Nephron (organoid): Measurements from ENCODE around the gene LPCAT2.

ENCODE experiments used
- H3K27ac Mint-ChIP-seq, 3 experiments: 2 replicates each; pipeline ENCODE4 v1.8.0; 2020; ENCODE audit warnings: mixed read lengths in 3 of 3, mild to moderate bottlenecking in 2 of 3, moderate library complexity in 1 of 3
- H3K27me3 Mint-ChIP-seq: 2 replicates; pipeline ENCODE4 v1.8.0; 2021; ENCODE audit warnings: low read depth, mild to moderate bottlenecking, moderate library complexity, mixed read lengths
- H3K36me3 Mint-ChIP-seq: 2 replicates; pipeline ENCODE4 v1.8.0; 2020; ENCODE audit warnings: low read depth, mixed read lengths
- H3K4me1 Mint-ChIP-seq: 2 replicates; pipeline ENCODE4 v1.8.0; 2020; ENCODE audit warnings: mixed read lengths
- H3K4me3 Mint-ChIP-seq, 3 experiments: 2 replicates each; pipeline ENCODE4 v1.8.0; 2020; ENCODE audit warnings: mild to moderate bottlenecking in 3 of 3, mixed read lengths in 3 of 3, moderate library complexity in 2 of 3
- H3K9me3 Mint-ChIP-seq: 2 replicates; pipeline ENCODE4 v1.8.0; 2020; ENCODE audit warnings: mixed read lengths
- TF ChIP-seq, protein P1 (sequence below), 3 experiments: fragments of 200-600 bp; sonication (generic); IDR thresholded peaks; one replicate each; pipeline ENCODE4 v1.5.0; 2021; ENCODE audit warnings: antibody characterized with exemption in 3 of 3; ENCODE audit not compliant: unreplicated experiment in 3 of 3

LPCAT2 gene

DNA sequence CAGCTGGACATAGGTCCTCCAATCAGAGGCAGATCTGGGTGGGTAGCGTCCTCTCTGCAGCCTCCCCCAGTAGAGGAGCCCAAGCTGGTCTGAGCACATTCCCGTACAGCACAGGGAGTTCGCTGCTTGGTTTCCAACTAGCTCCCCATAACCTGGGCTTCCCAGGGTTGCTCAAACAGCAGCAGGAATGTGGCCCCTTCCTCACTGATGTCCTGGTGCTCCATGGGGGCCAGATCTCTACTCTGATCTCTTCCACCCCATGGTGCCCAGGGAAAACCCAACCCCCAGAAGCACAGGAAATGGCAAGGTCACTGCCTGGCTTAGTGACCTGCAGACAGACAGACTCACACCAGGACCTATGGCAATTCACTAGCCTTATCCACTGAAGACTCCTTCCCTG is 41.0 kb upstream of the LPCAT2 start:
- no peaks in the 10 kb centered on the region for H3K9me3 Mint-ChIP-seq
- peaks cover 45% of the 10 kb centered on the region for H3K27me3 Mint-ChIP-seq
- H3K4me1 Mint-ChIP-seq, result peaks cover 4% of the 10 kb centered on the region
- TF ChIP-seq, protein P1, sequence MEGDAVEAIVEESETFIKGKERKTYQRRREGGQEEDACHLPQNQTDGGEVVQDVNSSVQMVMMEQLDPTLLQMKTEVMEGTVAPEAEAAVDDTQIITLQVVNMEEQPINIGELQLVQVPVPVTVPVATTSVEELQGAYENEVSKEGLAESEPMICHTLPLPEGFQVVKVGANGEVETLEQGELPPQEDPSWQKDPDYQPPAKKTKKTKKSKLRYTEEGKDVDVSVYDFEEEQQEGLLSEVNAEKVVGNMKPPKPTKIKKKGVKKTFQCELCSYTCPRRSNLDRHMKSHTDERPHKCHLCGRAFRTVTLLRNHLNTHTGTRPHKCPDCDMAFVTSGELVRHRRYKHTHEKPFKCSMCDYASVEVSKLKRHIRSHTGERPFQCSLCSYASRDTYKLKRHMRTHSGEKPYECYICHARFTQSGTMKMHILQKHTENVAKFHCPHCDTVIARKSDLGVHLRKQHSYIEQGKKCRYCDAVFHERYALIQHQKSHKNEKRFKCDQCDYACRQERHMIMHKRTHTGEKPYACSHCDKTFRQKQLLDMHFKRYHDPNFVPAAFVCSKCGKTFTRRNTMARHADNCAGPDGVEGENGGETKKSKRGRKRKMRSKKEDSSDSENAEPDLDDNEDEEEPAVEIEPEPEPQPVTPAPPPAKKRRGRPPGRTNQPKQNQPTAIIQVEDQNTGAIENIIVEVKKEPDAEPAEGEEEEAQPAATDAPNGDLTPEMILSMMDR (IDR thresholded peaks at IDR 0.05; ENCODE audit: unreplicated experiment in 3 of 3), result no peak
- no peak overlapping the region for H3K27ac Mint-ChIP-seq
- H3K4me3 Mint-ChIP-seq, result no peak overlapping the region
- no peaks in the 10 kb centered on the region for H3K36me3 Mint-ChIP-seq

DNA sequence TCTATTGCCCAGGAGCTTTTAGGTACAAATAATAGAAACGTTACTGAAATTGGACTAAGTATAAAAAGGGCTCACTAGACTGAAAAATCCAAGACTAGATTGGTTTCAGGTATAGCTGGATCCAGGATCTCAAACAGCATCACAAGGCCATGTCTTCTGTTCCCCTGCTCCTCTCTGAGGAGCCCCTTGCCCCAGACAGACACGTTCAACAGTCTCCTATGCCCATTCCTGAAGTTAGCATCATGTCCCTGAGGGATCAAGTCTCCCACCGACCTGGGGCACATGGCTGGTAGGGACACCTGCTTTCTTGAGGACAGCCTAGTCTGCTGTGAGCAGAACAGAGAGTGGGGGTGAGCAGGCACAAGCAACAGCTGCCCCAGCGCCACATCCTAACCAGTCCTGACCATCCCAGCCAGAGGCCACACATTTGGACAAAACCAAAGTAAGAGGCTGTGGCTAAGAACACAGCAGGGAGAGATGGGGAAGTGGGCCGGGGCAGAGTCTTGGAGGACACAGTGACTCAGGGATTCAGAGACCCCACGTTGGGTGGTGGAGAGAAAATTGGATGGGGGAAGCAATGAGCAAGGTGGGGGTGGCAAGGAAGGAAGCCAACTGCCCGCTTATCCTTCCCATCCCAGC is 40.4 kb upstream of the LPCAT2 start:
- TF ChIP-seq, protein P1 (IDR thresholded peaks at IDR 0.05; ENCODE audit: unreplicated experiment in 3 of 3), result no peak
- H3K4me3 Mint-ChIP-seq, result no peak overlapping the region
- peaks cover 44% of the 10 kb centered on the region for H3K27me3 Mint-ChIP-seq
- no peaks in the 10 kb centered on the region for H3K36me3 Mint-ChIP-seq
- H3K4me1 Mint-ChIP-seq, result peaks cover 4% of the 10 kb centered on the region
- no peak overlapping the region for H3K27ac Mint-ChIP-seq
- H3K9me3 Mint-ChIP-seq, result no peaks in the 10 kb centered on the region

DNA sequence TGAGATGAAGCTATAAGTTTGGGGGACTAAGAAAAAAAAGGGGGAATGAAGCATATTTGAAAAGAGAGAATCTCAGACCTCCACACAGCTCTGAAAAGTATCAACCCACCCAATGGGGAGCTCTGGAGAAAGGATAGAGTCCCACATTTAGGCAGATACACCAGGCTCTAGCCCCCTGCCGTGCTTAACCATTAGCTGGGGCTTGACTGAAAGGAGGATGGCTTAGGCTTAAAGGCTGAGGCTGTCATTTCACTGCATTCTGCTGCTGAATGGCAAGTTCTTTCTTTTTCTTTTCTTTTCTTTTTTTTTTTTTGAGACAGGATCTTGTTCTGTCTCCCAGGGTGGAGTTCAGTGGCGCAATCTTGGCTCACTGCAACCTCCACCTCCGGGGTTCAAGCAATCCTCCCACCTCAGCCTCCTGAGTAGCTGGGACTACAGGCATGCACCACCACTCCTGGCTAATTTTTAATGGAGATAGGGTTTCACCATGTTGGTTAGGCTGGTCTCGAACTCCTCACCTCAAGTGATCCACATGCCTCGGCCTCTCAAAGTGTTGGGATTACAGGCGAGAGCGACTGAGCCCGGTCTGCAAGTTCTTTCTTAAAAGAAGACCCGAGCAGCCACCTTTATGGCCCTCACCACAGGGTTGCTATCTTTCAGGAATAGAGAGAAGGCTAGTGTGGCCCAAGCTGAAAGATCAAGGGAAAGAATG is 38.9 kb upstream of the LPCAT2 start:
- no peak overlapping the region for H3K27ac Mint-ChIP-seq
- H3K27me3 Mint-ChIP-seq, result peaks cover 35% of the 10 kb centered on the region
- TF ChIP-seq, protein P1 (IDR thresholded peaks at IDR 0.05; ENCODE audit: unreplicated experiment in 3 of 3), result no peak
- no peaks in the 10 kb centered on the region for H3K36me3 Mint-ChIP-seq
- H3K4me3 Mint-ChIP-seq, result no peak overlapping the region
- H3K9me3 Mint-ChIP-seq, result no peaks in the 10 kb centered on the region
- peaks cover 4% of the 10 kb centered on the region for H3K4me1 Mint-ChIP-seq

DNA sequence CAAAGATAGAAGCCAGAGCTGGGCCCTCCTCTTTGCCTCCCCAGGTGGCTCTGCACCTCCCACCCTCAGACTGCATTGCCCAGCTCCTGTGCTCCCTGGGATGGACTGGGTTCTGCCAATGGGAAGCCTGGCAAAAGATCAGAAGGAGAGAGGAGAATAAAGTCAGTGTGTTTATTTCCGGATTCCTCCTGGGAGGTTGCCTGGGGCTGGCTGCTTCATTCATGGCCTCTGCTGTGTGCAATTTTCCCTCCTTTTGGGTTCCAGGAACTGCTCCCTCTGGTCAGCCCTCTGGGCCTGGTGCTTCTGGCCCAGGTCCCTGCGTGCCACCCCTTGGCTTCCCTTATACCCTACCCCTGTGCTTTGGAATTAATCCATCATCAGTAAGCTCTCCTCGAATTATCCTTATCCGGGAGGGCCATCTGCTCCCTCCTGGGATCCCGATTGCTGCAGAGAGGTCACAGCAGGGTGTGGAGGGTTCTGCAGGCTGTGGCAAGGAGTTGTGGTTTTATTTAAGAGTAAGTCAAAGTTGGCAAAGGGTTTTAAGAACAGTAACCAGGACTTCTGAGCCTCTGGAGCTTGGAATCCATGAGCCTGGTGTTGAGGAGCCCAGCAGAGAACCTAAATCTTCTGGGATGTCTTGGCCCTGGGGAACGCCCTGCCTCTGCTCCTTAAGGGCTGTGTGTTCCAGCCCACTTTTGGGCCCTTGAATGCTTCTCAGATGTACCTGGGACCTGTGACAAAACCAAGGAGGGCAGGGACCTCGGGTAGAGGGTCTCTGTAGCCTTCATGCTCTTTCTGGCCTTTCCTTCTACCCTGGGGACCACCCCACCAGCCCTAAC is 38.1 kb upstream of the LPCAT2 start:
- Mint-ChIP-seq H3K4me3 (no peak overlapping the region), H3K9me3 (no peaks in the 10 kb centered on the region), H3K4me1 (peaks cover 4% of the 10 kb centered on the region), H3K27me3 (peaks cover 27% of the 10 kb centered on the region), H3K36me3 (no peaks in the 10 kb centered on the region), H3K27ac (no peak overlapping the region)
- TF ChIP-seq, protein P1 (IDR thresholded peaks at IDR 0.05; ENCODE audit: unreplicated experiment in 3 of 3), result no peak

DNA sequence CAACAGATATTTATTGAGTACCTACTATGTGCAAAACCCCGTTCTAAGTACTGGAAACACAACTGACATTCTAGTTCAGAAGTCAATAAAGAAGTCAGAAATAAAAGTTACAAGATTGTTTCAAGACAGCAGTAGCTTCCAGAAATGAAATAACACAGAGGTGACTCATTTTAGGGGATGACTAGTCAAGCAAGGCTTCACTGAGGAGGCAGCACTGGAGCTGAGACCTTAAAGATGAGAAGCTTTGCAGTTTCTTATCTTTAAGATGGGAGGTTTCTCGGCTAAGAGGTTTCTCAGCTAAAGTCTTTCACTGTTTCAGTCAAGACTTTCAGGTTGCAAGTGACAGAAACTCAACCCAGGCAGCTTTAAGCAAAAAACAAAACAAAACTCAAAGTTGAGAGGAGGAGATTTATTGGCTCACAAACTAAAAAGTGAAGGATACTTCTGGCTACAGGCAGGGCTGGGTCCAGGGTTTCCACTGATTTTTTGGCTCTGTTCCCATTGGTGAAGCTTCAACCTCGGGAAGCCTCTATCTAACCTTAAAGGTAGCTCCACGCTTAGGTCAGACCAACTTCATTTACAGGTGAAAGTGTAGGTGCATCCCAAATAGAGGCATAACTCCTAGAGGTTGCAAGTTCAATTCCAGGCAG is 37.3 kb upstream of the LPCAT2 start:
- H3K36me3 Mint-ChIP-seq, result no peaks in the 10 kb centered on the region
- H3K9me3 Mint-ChIP-seq, result no peaks in the 10 kb centered on the region
- H3K27me3 Mint-ChIP-seq, result peaks cover 22% of the 10 kb centered on the region
- H3K27ac Mint-ChIP-seq, result no peak overlapping the region
- no peak overlapping the region for H3K4me3 Mint-ChIP-seq
- TF ChIP-seq, protein P1 (IDR thresholded peaks at IDR 0.05; ENCODE audit: unreplicated experiment in 3 of 3), result no peak
- peaks cover 9% of the 10 kb centered on the region for H3K4me1 Mint-ChIP-seq
